Astrocyte (in vitro differentiated cells and primary cell): ENCODE results near the gene ERG. TPM values are rescaled to one million over a fixed set of nuclear protein-coding genes. Genes with fewer than 3 reads are reported as not detected.

Experiments used
- DNase-seq: peaks from one replicate; pipeline ENCODE4 v3.0.0-alpha.2; 2010; ENCODE audit warnings: low read depth
- FAIRE-seq: peaks from 2 replicates; lab custom pipeline; 2011; peaks lifted over from hg19 to GRCh38; lab: Jason Lieb, UNC
- H2AFZ ChIP-seq: 2 replicates; pipeline ENCODE4 v1.6.0; 2012; ENCODE audit warnings: low read depth, low read length, inconsistent platforms
- H3K27ac ChIP-seq: 2 replicates; pipeline ENCODE4 v1.5.1; 2011; ENCODE audit warnings: low read depth, low read length, inconsistent platforms
- H3K27me3 ChIP-seq: 2 replicates; pipeline ENCODE4 v1.6.0; 2011; ENCODE audit warnings: low read length, inconsistent platforms; ENCODE audit not compliant: insufficient read depth
- H3K36me3 ChIP-seq: 2 replicates; pipeline ENCODE4 v1.5.1; 2011; ENCODE audit warnings: low read length, inconsistent platforms; ENCODE audit not compliant: insufficient read depth
- H3K4me1 ChIP-seq: 2 replicates; pipeline ENCODE4 v1.5.1; 2011; ENCODE audit warnings: low read length, inconsistent platforms; ENCODE audit not compliant: insufficient read depth
- H3K4me2 ChIP-seq: 2 replicates; pipeline ENCODE4 v1.6.0; 2012; ENCODE audit warnings: low read length, inconsistent platforms
- H3K4me3 ChIP-seq: 2 replicates; pipeline ENCODE4 v1.5.1; 2011; ENCODE audit warnings: low read depth, mild to moderate bottlenecking, low read length, inconsistent platforms; ENCODE audit not compliant: insufficient read depth
- H3K79me2 ChIP-seq: 2 replicates; pipeline ENCODE4 v1.6.0; 2012; ENCODE audit warnings: mild to moderate bottlenecking, low read length, inconsistent platforms; ENCODE audit not compliant: insufficient read depth
- H3K9ac ChIP-seq: 2 replicates; pipeline ENCODE4 v1.6.0; 2012; ENCODE audit warnings: mild to moderate bottlenecking, low read length, inconsistent platforms
- H3K9me3 ChIP-seq: 2 replicates; pipeline ENCODE4 v1.5.1; 2012; ENCODE audit warnings: low read depth, mild to moderate bottlenecking, low read length, inconsistent platforms; ENCODE audit not compliant: insufficient read depth
- H4K20me1 ChIP-seq: 2 replicates; pipeline ENCODE4 v1.6.0; 2012; ENCODE audit warnings: low read length, inconsistent platforms; ENCODE audit not compliant: insufficient read depth
- H3K27ac Mint-ChIP-seq: one replicate; pipeline ENCODE4 v1.8.0; 2021; ENCODE audit warnings: mild to moderate bottlenecking, mixed read lengths; ENCODE audit not compliant: unreplicated experiment
- H3K27me3 Mint-ChIP-seq: one replicate; pipeline ENCODE4 v1.8.0; 2021; ENCODE audit warnings: low read depth, mixed read lengths; ENCODE audit not compliant: unreplicated experiment
- H3K36me3 Mint-ChIP-seq: one replicate; pipeline ENCODE4 v1.8.0; 2021; ENCODE audit warnings: low read depth, mixed read lengths; ENCODE audit not compliant: unreplicated experiment
- H3K4me1 Mint-ChIP-seq: one replicate; pipeline ENCODE4 v1.8.0; 2021; ENCODE audit warnings: low read depth, mixed read lengths; ENCODE audit not compliant: unreplicated experiment
- H3K4me3 Mint-ChIP-seq: one replicate; pipeline ENCODE4 v1.8.0; 2021; ENCODE audit warnings: mild to moderate bottlenecking, moderate library complexity, mixed read lengths; ENCODE audit not compliant: unreplicated experiment
- H3K9me3 Mint-ChIP-seq: one replicate; pipeline ENCODE4 v1.8.0; 2021; ENCODE audit warnings: mild to moderate bottlenecking, mixed read lengths; ENCODE audit not compliant: unreplicated experiment
- EZH2 ChIP-seq: IDR thresholded peaks from 2 replicates; pipeline ENCODE4 v1.6.1; 2012; ENCODE audit warnings: mild to moderate bottlenecking, low read length, inconsistent platforms; ENCODE audit not compliant: insufficient read depth
- total RNA-seq: library from RNA; stranded (reverse); gene quantifications from 2 replicates; pipeline ENCODE4 v1.2.1, GENCODE V29; 2021
- TF ChIP-seq, protein P1 (sequence below): IDR thresholded peaks from 2 replicates; pipeline ENCODE4 v1.5.1; 2011; ENCODE audit warnings: low read depth, mild to moderate bottlenecking, inconsistent platforms, low read length, moderate library complexity; ENCODE audit not compliant: insufficient read depth

The ERG gene
- total RNA-seq, 1 donor from 2014 or later = 0.84 TPM

DNA sequence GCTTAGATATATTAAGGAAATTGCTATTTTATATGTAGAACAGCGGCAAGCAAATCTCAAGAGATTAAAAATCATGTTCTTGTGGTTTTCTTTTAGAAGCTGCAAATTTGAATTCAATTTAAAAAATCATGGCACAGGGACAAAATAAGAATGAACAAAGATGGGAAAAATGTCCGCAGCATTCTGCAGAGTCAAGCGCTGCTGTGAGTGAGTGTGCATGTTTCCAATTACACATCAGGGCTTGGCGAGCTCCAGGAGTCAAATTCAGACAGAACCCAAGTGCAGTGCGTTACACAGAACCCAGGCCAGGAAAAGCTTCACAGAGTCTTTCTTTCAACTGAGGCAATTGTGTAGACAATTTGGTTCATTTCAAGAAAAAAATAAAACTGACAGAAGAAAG lies 33.3 kb upstream of the ERG start:
- H3K27ac Mint-ChIP-seq = no peak overlapping the region
- Histone ChIP-seq H4K20me1 (no peaks in the 10 kb centered on the region), H3K4me3 (no peak overlapping the region), H3K36me3 (no peaks in the 10 kb centered on the region), H3K4me1 (no peaks in the 10 kb centered on the region), H3K27ac (no peak overlapping the region), H3K9ac (no peak overlapping the region), H3K27me3 (peaks cover 16% of the 10 kb centered on the region), H2AFZ (no peak overlapping the region), H3K9me3 (no peaks in the 10 kb centered on the region), H3K79me2 (no peaks in the 10 kb centered on the region), H3K4me2 (no peak overlapping the region)
- no peaks in the 10 kb centered on the region for H3K36me3 Mint-ChIP-seq
- no peak for TF ChIP-seq EZH2
- TF ChIP-seq, protein P1, sequence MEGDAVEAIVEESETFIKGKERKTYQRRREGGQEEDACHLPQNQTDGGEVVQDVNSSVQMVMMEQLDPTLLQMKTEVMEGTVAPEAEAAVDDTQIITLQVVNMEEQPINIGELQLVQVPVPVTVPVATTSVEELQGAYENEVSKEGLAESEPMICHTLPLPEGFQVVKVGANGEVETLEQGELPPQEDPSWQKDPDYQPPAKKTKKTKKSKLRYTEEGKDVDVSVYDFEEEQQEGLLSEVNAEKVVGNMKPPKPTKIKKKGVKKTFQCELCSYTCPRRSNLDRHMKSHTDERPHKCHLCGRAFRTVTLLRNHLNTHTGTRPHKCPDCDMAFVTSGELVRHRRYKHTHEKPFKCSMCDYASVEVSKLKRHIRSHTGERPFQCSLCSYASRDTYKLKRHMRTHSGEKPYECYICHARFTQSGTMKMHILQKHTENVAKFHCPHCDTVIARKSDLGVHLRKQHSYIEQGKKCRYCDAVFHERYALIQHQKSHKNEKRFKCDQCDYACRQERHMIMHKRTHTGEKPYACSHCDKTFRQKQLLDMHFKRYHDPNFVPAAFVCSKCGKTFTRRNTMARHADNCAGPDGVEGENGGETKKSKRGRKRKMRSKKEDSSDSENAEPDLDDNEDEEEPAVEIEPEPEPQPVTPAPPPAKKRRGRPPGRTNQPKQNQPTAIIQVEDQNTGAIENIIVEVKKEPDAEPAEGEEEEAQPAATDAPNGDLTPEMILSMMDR = no peak
- no peaks in the 10 kb centered on the region for H3K27me3 Mint-ChIP-seq
- no peaks in the 10 kb centered on the region for H3K4me1 Mint-ChIP-seq
- H3K4me3 Mint-ChIP-seq = no peak overlapping the region
- DNase-seq = no peak
- H3K9me3 Mint-ChIP-seq = no peaks in the 10 kb centered on the region
- FAIRE-seq = no peak

GRCh38 chr21:38531039-38531541 lies 32.8 kb upstream of the ERG start:
- H3K27ac Mint-ChIP-seq = no peak overlapping the region
- H3K9me3 ChIP-seq = no peaks in the 10 kb centered on the region

DNA sequence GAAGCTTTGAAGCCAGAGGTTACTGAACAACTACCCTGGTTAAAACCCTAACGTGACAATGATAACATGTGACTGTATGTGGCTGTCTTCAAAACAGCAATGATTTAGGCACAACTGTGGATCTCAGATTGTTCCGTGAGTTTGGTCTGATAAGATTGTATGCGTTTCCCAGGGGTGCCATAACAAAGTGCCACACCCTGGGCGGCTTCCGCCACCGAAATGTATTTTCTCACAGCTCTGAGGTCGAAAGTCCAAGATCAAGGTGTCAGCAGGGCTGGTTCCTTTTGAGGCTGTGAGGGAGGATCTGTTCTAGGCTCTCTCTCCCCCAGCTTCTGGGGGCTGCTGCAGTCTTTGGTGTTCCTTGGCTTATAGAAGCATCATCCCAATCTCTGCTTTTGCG lies 29.5 kb upstream of the ERG start:
- no peak for FAIRE-seq
- no peaks in the 10 kb centered on the region for H3K4me1 Mint-ChIP-seq

More at GRCh38 chr21:38531039-38531541, 32.8 kb upstream of the ERG start:
- no peak for FAIRE-seq
- Histone ChIP-seq H3K4me1 (no peaks in the 10 kb centered on the region), H3K27ac (no peak overlapping the region), H2AFZ (no peak overlapping the region), H4K20me1 (no peaks in the 10 kb centered on the region), H3K27me3 (peaks cover 12% of the 10 kb centered on the region), H3K79me2 (no peaks in the 10 kb centered on the region), H3K9ac (no peak overlapping the region), H3K4me3 (no peak overlapping the region), H3K36me3 (no peaks in the 10 kb centered on the region), H3K4me2 (no peak overlapping the region)
- Mint-ChIP-seq H3K4me3 (no peak overlapping the region), H3K36me3 (no peaks in the 10 kb centered on the region), H3K27me3 (no peaks in the 10 kb centered on the region), H3K4me1 (no peaks in the 10 kb centered on the region), H3K9me3 (no peaks in the 10 kb centered on the region)
- TF ChIP-seq, protein P1 = no peak
- no peak for TF ChIP-seq EZH2
- DNase-seq = no peak

More for the DNA sequence above, 29.5 kb upstream of the ERG start:
- H3K27me3 Mint-ChIP-seq = no peaks in the 10 kb centered on the region
- Histone ChIP-seq H3K36me3 (no peaks in the 10 kb centered on the region), H3K27me3 (peaks cover 17% of the 10 kb centered on the region), H3K27ac (no peak overlapping the region), H3K9me3 (no peaks in the 10 kb centered on the region), H3K4me3 (no peak overlapping the region), H3K4me1 (no peaks in the 10 kb centered on the region), H3K4me2 (no peak overlapping the region), H2AFZ (no peak overlapping the region), H3K9ac (no peak overlapping the region), H4K20me1 (no peaks in the 10 kb centered on the region), H3K79me2 (no peaks in the 10 kb centered on the region)
- H3K36me3 Mint-ChIP-seq = no peaks in the 10 kb centered on the region
- no peak overlapping the region for H3K27ac Mint-ChIP-seq
- H3K4me3 Mint-ChIP-seq = no peak overlapping the region
- TF ChIP-seq, protein P1 = no peak
- TF ChIP-seq EZH2 = no peak
- DNase-seq = no peak
- no peaks in the 10 kb centered on the region for H3K9me3 Mint-ChIP-seq
